ENCODE measurements around the gene ZNF410. TPM values are rescaled to one million over a fixed set of nuclear protein-coding genes. Genes with fewer than 3 reads are reported as not detected.

Gene ZNF410
- polyA plus RNA-seq, 1 donor from 2014 or later, result 73.7 TPM

GRCh38 chr14:73896521-73896920 lies 9.9 kb downstream of the ZNF410 start:
- H3F3A ChIP-seq (ENCODE audit: insufficient read depth, low read length, poor library complexity, severe bottlenecking), result no peaks in the 10 kb centered on the region
- peaks cover 6% of the 10 kb centered on the region for H3K79me2 ChIP-seq (replicated peaks; ENCODE audit: insufficient read depth, low read length)
- H3K36me3 ChIP-seq (ENCODE audit: insufficient read depth, low read length), result peaks cover 12% of the 10 kb centered on the region
- no peak overlapping the region for H3K4me2 ChIP-seq (ENCODE audit: low read length)
- H3K4me3 ChIP-seq (ENCODE audit: low read length), result no peak overlapping the region
- no peaks in the 10 kb centered on the region for H3K9me3 ChIP-seq (ENCODE audit: low read length)
- no peaks in the 10 kb centered on the region for H4K20me1 ChIP-seq (ENCODE audit: insufficient read depth)
- H3K27me3 ChIP-seq (ENCODE audit: insufficient read depth, low read depth, low read length), result no peaks in the 10 kb centered on the region
- no peak overlapping the region for H2AFZ ChIP-seq (ENCODE audit: low read depth, low read length)
- H3K9me2 ChIP-seq (ENCODE audit: insufficient read depth, low read length), result no peaks in the 10 kb centered on the region
- TF ChIP-seq EZH2 (IDR thresholded peaks at IDR 0.05; ENCODE audit: borderline replicate concordance, insufficient read depth, low read length, poor library complexity, severe bottlenecking) (no peak), REST (IDR thresholded peaks at IDR 0.05; ENCODE audit: borderline replicate concordance) (no peak), RAD21 (conservative IDR thresholded peaks at IDR 0.05) (no peak), POLR2AphosphoS5 (IDR thresholded peaks at IDR 0.05) (no peak), TAF1 (IDR thresholded peaks at IDR 0.05; ENCODE audit: low read depth) (no peak), EP300 (conservative IDR thresholded peaks at IDR 0.05; ENCODE audit: poor library complexity, severe bottlenecking) (no peak), MXI1 (conservative IDR thresholded peaks at IDR 0.05; ENCODE audit: poor library complexity, severe bottlenecking) (no peak), CTCF (IDR thresholded peaks at IDR 0.05; ENCODE audit: poor library complexity, severe bottlenecking) (no peak), SMC3 (conservative IDR thresholded peaks at IDR 0.05; ENCODE audit: poor library complexity) (no peak)
- no peak overlapping the region for H3K9ac ChIP-seq (ENCODE audit: low read length)
- H3K27ac ChIP-seq (ENCODE audit: low read length), result no peak overlapping the region

GRCh38 chr14:73903028-73903427 lies 16.4 kb downstream of the ZNF410 start:
- peaks cover 9% of the 10 kb centered on the region for H3K36me3 ChIP-seq (ENCODE audit: insufficient read depth, low read length)
- no peaks in the 10 kb centered on the region for H4K20me1 ChIP-seq (ENCODE audit: insufficient read depth)
- no peak overlapping the region for H2AFZ ChIP-seq (ENCODE audit: low read depth, low read length)
- no peaks in the 10 kb centered on the region for H3K27me3 ChIP-seq (ENCODE audit: insufficient read depth, low read depth, low read length)
- no peaks in the 10 kb centered on the region for H3F3A ChIP-seq (ENCODE audit: insufficient read depth, low read length, poor library complexity, severe bottlenecking)
- no peak for TF ChIP-seq SMC3 (conservative IDR thresholded peaks at IDR 0.05; ENCODE audit: poor library complexity)
- no peak for TF ChIP-seq RAD21 (conservative IDR thresholded peaks at IDR 0.05)
- TF ChIP-seq EP300 (conservative IDR thresholded peaks at IDR 0.05; ENCODE audit: poor library complexity, severe bottlenecking), result no peak
- TF ChIP-seq EZH2 (IDR thresholded peaks at IDR 0.05; ENCODE audit: borderline replicate concordance, insufficient read depth, low read length, poor library complexity, severe bottlenecking), result no peak
- no peak for TF ChIP-seq MXI1 (conservative IDR thresholded peaks at IDR 0.05; ENCODE audit: poor library complexity, severe bottlenecking)
- TF ChIP-seq CTCF (IDR thresholded peaks at IDR 0.05; ENCODE audit: poor library complexity, severe bottlenecking), result no peak
- TF ChIP-seq TAF1 (IDR thresholded peaks at IDR 0.05; ENCODE audit: low read depth), result no peak
- TF ChIP-seq POLR2AphosphoS5 (IDR thresholded peaks at IDR 0.05), result no peak
- TF ChIP-seq REST (IDR thresholded peaks at IDR 0.05; ENCODE audit: borderline replicate concordance), result no peak
- H3K4me2 ChIP-seq (ENCODE audit: low read length), result no peak overlapping the region
- no peak overlapping the region for H3K4me3 ChIP-seq (ENCODE audit: low read length)
- no peaks in the 10 kb centered on the region for H3K9me2 ChIP-seq (ENCODE audit: insufficient read depth, low read length)
- no peaks in the 10 kb centered on the region for H3K79me2 ChIP-seq (replicated peaks; ENCODE audit: insufficient read depth, low read length)
- no peak overlapping the region for H3K9ac ChIP-seq (ENCODE audit: low read length)
- H3K27ac ChIP-seq (ENCODE audit: low read length), result no peak overlapping the region
- H3K9me3 ChIP-seq (ENCODE audit: low read length), result no peaks in the 10 kb centered on the region

Data from neural cell (in vitro differentiated cells).